SK-MEL-5 (cell line): ENCODE results near the gene SLC22A3. TPM values are rescaled to one million over a fixed set of nuclear protein-coding genes. Genes with fewer than 3 reads are reported as not detected.
"Not testable (repeated sequence)": the region's sequence is repeated elsewhere in the genome, so short reads cannot be mapped to it uniquely, and the experiment has no call there.

Experiments
- DNase-seq: peaks from one replicate; pipeline ENCODE4 v3.0.0-alpha.2; 2016; ENCODE audit warnings: low read depth, low spot score
- in situ Hi-C: cut with HindIII; loops from 2 replicates; pipeline ENCODE4 v1.10.0; 2016; ENCODE audit warnings: low sequenced_read_pairs, high pct_unique_total_duplicates, low pct_unique_long_range_greater_than_20kb
- polyA plus RNA-seq, 2 experiments: library from polyadenylated mRNA; depleted of rRNA; stranded (reverse); fragments of >200 nt; gene quantifications; 2 replicates each; pipeline ENCODE4 v1.2.3, GENCODE V29; 2015
- total RNA-seq: library from RNA; depleted of rRNA; stranded (reverse); fragments of >200 nt; shearing (Covaris generic); gene quantifications from 2 replicates; pipeline ENCODE4 v1.2.3, GENCODE V29; 2014; rRNA removed

Gene SLC22A3, protein sequence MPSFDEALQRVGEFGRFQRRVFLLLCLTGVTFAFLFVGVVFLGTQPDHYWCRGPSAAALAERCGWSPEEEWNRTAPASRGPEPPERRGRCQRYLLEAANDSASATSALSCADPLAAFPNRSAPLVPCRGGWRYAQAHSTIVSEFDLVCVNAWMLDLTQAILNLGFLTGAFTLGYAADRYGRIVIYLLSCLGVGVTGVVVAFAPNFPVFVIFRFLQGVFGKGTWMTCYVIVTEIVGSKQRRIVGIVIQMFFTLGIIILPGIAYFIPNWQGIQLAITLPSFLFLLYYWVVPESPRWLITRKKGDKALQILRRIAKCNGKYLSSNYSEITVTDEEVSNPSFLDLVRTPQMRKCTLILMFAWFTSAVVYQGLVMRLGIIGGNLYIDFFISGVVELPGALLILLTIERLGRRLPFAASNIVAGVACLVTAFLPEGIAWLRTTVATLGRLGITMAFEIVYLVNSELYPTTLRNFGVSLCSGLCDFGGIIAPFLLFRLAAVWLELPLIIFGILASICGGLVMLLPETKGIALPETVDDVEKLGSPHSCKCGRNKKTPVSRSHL
- total RNA-seq: not detected in 2 replicates
- not detected in 2 replicates for polyA plus RNA-seq (2015; cell fraction: cytosol; rRNA removed)
- not detected in 2 replicates for polyA plus RNA-seq (2015; cell fraction: nucleus; rRNA removed)

GRCh38 chr6:160348223-160349019 lies at the start of gene SLC22A3:
Gene SLC22A3 (plus strand): TSS chr6:160348378. CDS start chr6:160348420, 42 bp downstream.
- in situ Hi-C loops: no loop called here
- DNase-seq: no peak

DNA sequence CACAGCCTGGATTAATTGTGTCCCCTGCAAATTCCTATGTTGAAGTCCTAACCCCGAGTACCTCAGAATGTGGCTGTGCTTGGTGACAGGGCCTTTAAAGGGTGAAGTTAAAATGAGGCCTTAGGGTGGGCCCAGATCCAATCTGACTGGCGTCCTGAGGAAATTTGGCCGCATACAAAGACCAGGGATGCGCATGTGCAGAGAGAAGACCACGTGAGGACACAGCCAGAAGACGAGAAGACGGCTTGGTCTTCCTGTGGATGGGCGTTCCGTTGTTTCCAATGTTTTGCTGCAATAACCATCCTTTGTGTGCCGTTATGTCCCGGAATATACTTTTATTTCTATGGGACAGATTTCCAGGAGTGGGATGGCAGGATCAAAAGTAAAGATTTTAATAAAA lies 48.6 kb upstream of the SLC22A3 start:
- DNase-seq: no peak
- in situ Hi-C loops: no loop called here

- in situ Hi-C loops: no loop called here
- DNase-seq: no peak
Measured at GRCh38 chr6:160300076-160300695, 48.0 kb upstream of the SLC22A3 start.

- in situ Hi-C loops: no loop called here
- DNase-seq: no peak
Measured at GRCh38 chr6:160301339-160301738, 46.8 kb upstream of the SLC22A3 start.

- in situ Hi-C loops, DNase-seq: not testable (repeated sequence)
Measured at GRCh38 chr6:160302431-160303082, 45.6 kb upstream of the SLC22A3 start.

DNA sequence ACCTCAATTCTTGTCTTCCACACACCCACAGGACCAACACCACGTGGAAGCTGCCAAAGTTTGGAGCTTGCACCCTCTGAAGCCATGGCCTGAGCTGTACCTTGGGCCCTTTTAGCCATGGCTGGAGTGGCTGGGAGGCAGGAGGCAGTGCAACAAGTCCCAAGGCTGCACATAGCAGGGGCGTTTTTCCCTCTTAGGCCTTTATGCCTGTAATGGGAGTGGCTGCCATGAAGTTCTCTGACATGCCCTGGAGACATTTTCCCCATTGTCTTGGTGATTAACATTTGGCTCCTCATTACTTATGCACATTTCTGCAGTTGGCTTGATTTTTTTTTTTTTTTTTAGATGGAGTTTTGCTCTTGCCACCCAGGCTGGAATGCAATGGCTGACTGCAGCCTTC lies 44.4 kb upstream of the SLC22A3 start:
- in situ Hi-C loops: no loop called here
- no peak for DNase-seq

DNA sequence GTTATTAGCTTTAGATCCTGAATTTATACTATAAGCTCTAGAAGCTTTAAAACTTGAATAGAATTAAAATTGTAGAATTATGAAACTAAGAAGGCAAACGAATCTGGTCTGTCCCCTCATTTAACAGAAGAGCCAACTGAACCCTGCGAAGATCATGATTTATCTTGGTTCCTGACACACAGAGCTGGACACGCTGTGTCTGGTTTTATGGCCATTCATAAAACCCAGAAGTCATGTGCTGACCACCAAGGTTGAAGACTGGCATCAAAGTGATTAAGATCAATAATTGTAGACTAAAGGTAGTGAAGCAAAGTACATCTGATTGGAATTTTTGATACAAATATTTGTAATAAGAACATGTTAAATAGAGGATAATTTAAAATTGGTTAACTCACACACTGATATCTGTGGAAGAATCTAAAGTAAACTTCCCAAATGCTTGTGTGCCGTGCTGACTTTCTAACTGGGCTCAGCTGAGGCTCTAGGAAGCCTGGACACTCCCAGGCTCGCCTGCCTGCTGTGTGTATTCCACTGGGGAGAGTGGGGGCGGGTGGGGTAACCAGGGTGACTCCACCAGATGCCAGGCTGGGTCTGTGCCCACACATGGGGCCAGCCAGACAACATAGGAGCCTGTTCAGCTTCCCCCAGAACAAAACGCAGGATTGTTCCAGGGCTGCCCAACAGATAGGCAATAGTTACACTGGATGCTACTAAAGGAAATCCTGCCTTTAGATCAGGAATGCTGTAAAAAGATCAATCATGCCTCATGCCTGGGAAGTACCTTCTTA lies 42.1 kb upstream of the SLC22A3 start:
- DNase-seq: no peak
- in situ Hi-C loops: no loop called here

DNA sequence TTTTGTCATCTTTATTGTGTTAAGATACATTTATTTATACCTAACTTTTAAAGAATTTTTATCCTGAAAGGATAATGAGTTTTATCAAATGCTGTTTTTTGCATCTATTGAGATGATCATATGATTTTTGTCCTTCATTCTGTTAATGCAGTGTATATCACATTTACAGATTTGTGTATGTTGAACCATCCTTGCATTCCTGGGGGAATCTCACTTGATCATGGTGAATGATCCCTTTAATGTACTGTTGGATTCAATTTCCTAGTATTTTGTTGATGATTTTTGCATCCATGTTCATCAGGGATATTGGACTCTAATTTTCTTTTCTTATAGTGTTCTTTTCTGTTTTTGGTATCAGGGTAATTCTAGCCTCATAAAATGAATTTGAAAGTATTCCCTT lies 38.5 kb upstream of the SLC22A3 start:
- DNase-seq: no peak
- in situ Hi-C loops: no loop called here

DNA sequence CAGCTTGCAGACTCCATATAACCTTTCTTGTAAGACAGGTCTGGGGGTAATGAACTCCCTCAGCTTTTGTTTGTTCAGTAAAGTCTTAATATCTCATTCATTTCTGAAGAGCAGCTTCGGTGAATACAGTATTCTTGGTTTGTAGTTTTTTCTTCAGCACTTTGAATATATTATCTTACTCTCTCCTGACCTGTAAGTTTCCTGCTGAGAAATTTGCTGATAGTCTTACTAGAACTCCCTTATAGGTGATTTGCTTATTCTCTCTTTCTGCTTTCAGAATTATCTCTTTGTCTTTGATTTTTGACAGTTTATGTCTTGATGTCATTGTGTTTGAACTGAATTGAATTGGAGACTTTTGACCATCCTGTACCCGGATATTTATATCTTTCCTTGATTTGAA lies 35.3 kb upstream of the SLC22A3 start:
- in situ Hi-C loops: no loop called here
- no peak for DNase-seq

- in situ Hi-C loops: no loop called here
- DNase-seq: no peak
Measured at GRCh38 chr6:160315310-160315709, 32.9 kb upstream of the SLC22A3 start.

GRCh38 chr6:160316261-160316660 lies 31.9 kb upstream of the SLC22A3 start:
- in situ Hi-C loops: no loop called here

GRCh38 chr6:160319246-160319645 lies 28.9 kb upstream of the SLC22A3 start:
- no peak for DNase-seq
- in situ Hi-C loops: no loop called here

More at GRCh38 chr6:160316261-160316660, 31.9 kb upstream of the SLC22A3 start:
- DNase-seq: no peak

GRCh38 chr6:160321729-160322505 lies 26.3 kb upstream of the SLC22A3 start:
- no peak for DNase-seq
- in situ Hi-C loops: no loop called here

DNA sequence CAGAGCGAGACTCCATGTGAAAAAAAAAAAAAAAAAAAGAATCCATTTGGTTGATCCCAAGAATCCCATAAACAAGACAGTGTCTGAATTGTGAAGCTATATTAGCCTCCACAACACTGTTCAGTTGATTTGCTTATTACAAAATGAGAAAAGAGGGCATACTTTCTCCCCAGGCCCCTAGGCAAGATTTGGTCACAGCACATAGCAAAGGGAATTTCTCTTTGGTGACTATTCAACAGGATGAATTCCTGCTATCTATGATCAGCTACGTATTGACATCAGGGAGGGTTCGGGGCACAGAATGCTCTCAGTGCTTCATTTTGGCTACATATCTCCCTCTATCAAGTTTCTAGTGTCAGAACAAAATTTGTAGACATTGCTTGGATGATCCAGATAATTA lies 20.2 kb upstream of the SLC22A3 start:
- in situ Hi-C loops: no loop called here
- DNase-seq: peak; percentile 5

GRCh38 chr6:160328447-160328846 lies 19.7 kb upstream of the SLC22A3 start:
- DNase-seq: peak; percentile 14

GRCh38 chr6:160329188-160329587 lies 19.0 kb upstream of the SLC22A3 start:
- DNase-seq: no peak
- in situ Hi-C loops: no loop called here

More at GRCh38 chr6:160328447-160328846, 19.7 kb upstream of the SLC22A3 start:
- in situ Hi-C loops: no loop called here
